Adrenal gland (tissue), 12 donors: Measurements from ENCODE around the gene TMUB2. TPM values are rescaled to one million over a fixed set of nuclear protein-coding genes. Genes with fewer than 3 reads are reported as not detected.

Experiments used
- DNase-seq, 7 donors: peaks; one replicate each; pipeline ENCODE4 v3.0.0-alpha.2; 2019 to 2020
- H3K27ac ChIP-seq, 5 donors: fragments of 200-600 bp; sonication (generic) in 4 of 5; 1 replicate in 3 of 5; 2 replicates in 2 of 5; pipeline versions ENCODE4 v1.5.1 to v1.8.0; 2016 to 2020; ENCODE audit warnings: mild to moderate bottlenecking in 1 of 5
- H3K27me3 ChIP-seq: fragments of 200-600 bp; 2 replicates; pipeline ENCODE4 v1.8.0; 2021
- H3K36me3 ChIP-seq, 2 donors: fragments of 200-600 bp; replicated peaks in 1 of 2; 1 replicate in 1 of 2; 2 replicates in 1 of 2; pipeline versions ENCODE4 v1.5.1 to v1.8.0; 2018 to 2022
- H3K4me1 ChIP-seq, 2 donors: fragments of 200-600 bp; replicated peaks in 1 of 2; 1 replicate in 1 of 2; 2 replicates in 1 of 2; pipeline versions ENCODE4 v1.5.1 to v1.8.0; 2018 to 2021
- H3K4me3 ChIP-seq, 4 donors: fragments of 200-600 bp; sonication (generic) in 3 of 4; one replicate each; pipeline ENCODE4 v1.5.1; 2016 to 2018
- H3K9me3 ChIP-seq, 3 donors: fragments of 200-600 bp; sonication (generic) in 1 of 3; replicated peaks in 1 of 3; 1 replicate in 2 of 3; 2 replicates in 1 of 3; pipeline versions ENCODE4 v1.5.1 to v1.8.0; 2016 to 2021
- POLR2A ChIP-seq, 2 donors: fragments of 450-650 bp; IDR thresholded peaks; one replicate each; pipeline ENCODE4 v1.6.1; 2017; ENCODE audit warnings: antibody characterized with exemption in 2 of 2, mild to moderate bottlenecking in 2 of 2, moderate library complexity in 1 of 2
- WGBS, 4 donors: extraction: QIAGEN DNeasy Blood & Tissue Kit in 2 of 4; methylation state at CpG; one replicate each; pipeline versions ENCODE4 v1.1.5 to v1.1.7; 2013 to 2017; 5-methylcytosine and 5-hydroxymethylcytosine counted together
- intact Hi-C, 2 donors: fragments of 100-400 bp; cut with DNase I; formaldehyde crosslinking; loops; one replicate each; pipeline versions ENCODE4 v1.14.1 to v1.15.0; 2022 to 2023
- polyA plus RNA-seq, 3 donors: library from polyadenylated mRNA; stranded (reverse); fragments of 200-250 nt in 2 of 3; fragments of 350-450 nt in 1 of 3; fragmentation: Illumina TruSeq in 1 of 3; extraction: RNeasy Lipid Tissue Mini Kit (QIAGEN cat#74804) in 1 of 3; gene quantifications; one replicate each; pipeline ENCODE4 v1.2.3, GENCODE V29; 2013 to 2014
- total RNA-seq, 9 donors: library from RNA; depleted of rRNA in 4 of 9; stranded (reverse); fragments of >200 nt in 4 of 9; fragments of 120-200 nt in 1 of 9; fragmentation: NEBNext Ultra II Directional in 1 of 9; extraction: Animal tissue kit (Norgen Biotek cat#: 25700) in 1 of 9; gene quantifications; one replicate each; pipeline versions ENCODE4 v1.1.0 to v1.2.4, GENCODE V29; 2013 to 2023
- TF ChIP-seq, protein P1 (sequence below), 6 experiments: fragments of 450-650 bp in 4 of 6; fragments of 200-600 bp in 2 of 6; sonication (generic) in 1 of 6; IDR thresholded peaks; 1 replicate in 5 of 6; 2 replicates in 1 of 6; pipeline versions ENCODE4 v1.5.1 to v1.8.0; 2016 to 2021; ENCODE audit warnings: antibody characterized with exemption in 6 of 6, mild to moderate bottlenecking in 2 of 6, moderate library complexity in 1 of 6
- donor health status: healthy with polysubstance abuse.
- donor health status: Bipolar disorder and iron deficiency.
- donor health status: DM: yes; HTN: yes; CAD: no.
- donor health status: DM: no; HTN: no; CAD: no.
- donor health status: DM: no; HTN: no; CAD: no.
- donor health status: DM: yes; HTN: yes; CAD: no.

The TMUB2 gene
- total and polyA plus RNA-seq, 12 donors = 21.8 to 89.3 (median 40.3) TPM

DNA sequence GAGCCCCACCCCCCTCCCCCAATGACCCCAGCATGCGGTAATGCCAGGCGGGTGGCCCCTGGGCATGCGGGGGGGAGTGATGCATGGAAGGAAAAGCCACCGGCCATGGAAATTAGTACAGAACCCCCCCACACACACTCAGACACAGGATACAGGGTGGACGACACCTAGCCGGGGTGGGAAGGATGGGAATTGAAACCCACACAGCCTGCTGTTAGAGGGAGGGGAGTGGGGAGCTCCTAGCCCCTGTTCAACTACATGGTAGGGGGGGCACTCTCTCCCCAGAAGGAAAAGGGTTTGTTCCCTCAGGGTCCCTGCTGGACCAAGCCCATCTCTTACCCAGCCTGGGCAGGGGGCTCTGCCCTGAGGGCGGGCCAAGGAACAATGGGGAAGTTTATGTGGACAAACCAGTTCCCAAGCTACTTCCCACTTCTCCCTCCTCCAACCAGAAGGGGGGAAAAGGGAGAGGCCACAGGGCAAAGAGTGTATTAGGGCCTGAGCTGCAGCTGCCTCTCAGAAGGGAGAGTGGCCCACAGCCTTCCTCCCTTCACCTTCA, 5.2 kb downstream of the TMUB2 start:
- DNase-seq = no peak
- TF ChIP-seq, protein P1, sequence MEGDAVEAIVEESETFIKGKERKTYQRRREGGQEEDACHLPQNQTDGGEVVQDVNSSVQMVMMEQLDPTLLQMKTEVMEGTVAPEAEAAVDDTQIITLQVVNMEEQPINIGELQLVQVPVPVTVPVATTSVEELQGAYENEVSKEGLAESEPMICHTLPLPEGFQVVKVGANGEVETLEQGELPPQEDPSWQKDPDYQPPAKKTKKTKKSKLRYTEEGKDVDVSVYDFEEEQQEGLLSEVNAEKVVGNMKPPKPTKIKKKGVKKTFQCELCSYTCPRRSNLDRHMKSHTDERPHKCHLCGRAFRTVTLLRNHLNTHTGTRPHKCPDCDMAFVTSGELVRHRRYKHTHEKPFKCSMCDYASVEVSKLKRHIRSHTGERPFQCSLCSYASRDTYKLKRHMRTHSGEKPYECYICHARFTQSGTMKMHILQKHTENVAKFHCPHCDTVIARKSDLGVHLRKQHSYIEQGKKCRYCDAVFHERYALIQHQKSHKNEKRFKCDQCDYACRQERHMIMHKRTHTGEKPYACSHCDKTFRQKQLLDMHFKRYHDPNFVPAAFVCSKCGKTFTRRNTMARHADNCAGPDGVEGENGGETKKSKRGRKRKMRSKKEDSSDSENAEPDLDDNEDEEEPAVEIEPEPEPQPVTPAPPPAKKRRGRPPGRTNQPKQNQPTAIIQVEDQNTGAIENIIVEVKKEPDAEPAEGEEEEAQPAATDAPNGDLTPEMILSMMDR (IDR thresholded peaks at IDR 0.05) = no peak
- TF ChIP-seq POLR2A (IDR thresholded peaks at IDR 0.05) = no peak
- WGBS, 4 donors = 59 to 75% (median 66%) methylated on average over 7 of the region's 7 CpGs
- peaks cover 0 to 17% of the 10 kb centered on the region in 2 donors for H3K4me1 ChIP-seq
- no peak overlapping the region for H3K27ac ChIP-seq
- no peaks in the 10 kb centered on the region for H3K9me3 ChIP-seq
- peaks cover 0 to 64% of the 10 kb centered on the region in 2 donors for H3K36me3 ChIP-seq
- intact Hi-C loops = no loop called here
- H3K27me3 ChIP-seq = no peaks in the 10 kb centered on the region
- no peak overlapping the region for H3K4me3 ChIP-seq

DNA sequence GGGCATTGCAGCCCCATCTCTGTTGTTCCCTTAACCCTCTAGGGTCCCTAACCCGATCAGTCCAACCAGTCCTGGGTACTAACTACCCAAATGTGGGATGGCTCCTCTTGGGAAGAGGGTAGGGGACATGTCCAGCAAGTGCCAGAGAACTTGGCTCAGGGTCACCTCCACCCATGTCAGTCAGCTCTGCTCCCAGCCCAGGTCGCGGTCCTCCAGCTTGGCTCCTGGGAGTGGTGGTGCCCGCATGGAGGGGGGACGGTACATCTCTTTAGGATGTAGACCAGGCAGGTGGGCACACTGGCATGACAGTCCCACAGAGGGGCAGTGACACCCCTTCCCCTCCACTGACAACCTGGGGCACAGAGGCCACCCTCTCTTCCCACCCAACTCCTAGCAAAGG, 6.0 kb downstream of the TMUB2 start:
- Histone ChIP-seq H3K27me3 (no peaks in the 10 kb centered on the region), H3K27ac (no peak overlapping the region), H3K9me3 (no peaks in the 10 kb centered on the region), H3K4me1 (peaks cover under 1 to 18% of the 10 kb centered on the region in 2 donors), H3K36me3 (peaks cover 0 to 69% of the 10 kb centered on the region in 2 donors), H3K4me3 (no peak overlapping the region)
- TF ChIP-seq, protein P1 (IDR thresholded peaks at IDR 0.05) = no peak
- no peak for TF ChIP-seq POLR2A (IDR thresholded peaks at IDR 0.05)
- intact Hi-C loops = no loop called here
- DNase-seq = no peak
- 85 to 96% (median 93%) methylated on average over 5 of the region's 5 CpGs for WGBS, 4 donors

DNA sequence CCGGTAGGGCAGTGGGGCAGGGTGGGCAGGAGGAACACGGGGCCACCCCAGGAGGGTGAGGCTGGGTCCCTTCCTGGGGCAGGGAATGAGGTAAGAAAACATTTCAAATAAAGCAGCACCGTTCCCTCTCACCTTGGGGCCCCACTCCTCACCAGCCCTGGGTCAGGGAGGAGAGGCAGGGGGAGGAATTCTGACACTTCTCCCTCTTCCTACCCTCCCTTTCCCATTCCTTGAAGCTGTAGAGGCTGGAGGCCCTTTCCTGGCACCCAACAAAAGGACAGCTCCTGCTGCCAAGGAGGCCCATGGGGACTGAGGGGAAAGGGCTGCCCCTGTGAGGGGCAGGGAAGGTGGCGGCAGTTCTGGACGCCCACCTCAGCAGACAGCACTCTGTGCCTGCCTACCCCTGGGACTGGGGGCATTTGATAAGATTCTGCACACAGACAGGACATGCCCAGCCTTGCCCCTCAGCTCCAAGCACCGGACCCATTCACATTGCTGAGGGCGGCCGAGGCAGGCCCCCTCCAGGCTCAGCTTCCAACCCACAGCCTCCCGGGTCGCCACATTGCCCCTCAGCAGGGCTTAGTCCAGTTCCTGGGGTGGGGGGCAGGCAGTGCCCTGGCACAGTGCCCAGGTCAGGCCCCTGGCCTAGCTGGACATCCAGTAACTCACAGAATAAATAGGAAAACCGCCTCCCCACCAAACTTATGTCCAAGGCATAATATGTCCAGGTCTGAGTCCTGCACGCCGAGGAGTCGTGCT, 6.7 kb downstream of the TMUB2 start:
- Histone ChIP-seq H3K4me3 (no peak overlapping the region), H3K9me3 (no peaks in the 10 kb centered on the region), H3K36me3 (peaks cover 0 to 69% of the 10 kb centered on the region in 2 donors), H3K27ac (no peak overlapping the region), H3K4me1 (peaks cover 8 to 17% of the 10 kb centered on the region in 2 donors), H3K27me3 (no peaks in the 10 kb centered on the region)
- TF ChIP-seq, protein P1 (IDR thresholded peaks at IDR 0.05) = no peak
- TF ChIP-seq POLR2A (IDR thresholded peaks at IDR 0.05) = no peak
- 82 to 92% (median 89%) methylated on average over 5 to 14 of the region's 14 CpGs for WGBS, 4 donors
- no peak for DNase-seq
- intact Hi-C loops = no loop called here

DNA sequence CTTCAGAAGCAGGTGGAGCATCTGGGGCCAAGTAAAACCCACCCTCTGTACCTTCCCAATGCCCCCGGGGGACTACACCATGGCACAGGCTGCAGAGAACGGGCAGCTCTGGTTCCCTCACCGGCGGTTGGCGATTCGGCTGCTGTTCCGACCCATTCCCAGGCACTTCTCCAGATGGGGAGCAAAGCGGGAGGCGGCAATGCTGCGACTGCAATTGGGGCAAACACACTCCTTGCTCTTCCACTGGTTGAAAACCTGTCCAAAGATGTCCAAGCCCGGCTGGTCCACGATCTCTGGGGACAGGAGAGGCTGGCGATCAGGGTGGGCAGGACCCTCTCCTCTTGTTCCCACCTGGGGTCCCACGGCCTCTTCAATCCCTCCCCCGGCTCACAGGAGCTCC, 10.3 kb downstream of the TMUB2 start:
- no peak for DNase-seq
- Histone ChIP-seq H3K27me3 (no peaks in the 10 kb centered on the region), H3K4me3 (no peak overlapping the region), H3K9me3 (no peaks in the 10 kb centered on the region), H3K36me3 (peaks cover 0 to 44% of the 10 kb centered on the region in 2 donors), H3K4me1 (peaks cover 14 to 19% of the 10 kb centered on the region in 2 donors), H3K27ac (peak overlapping the region in 1 of 5 donors; percentile 93)
- TF ChIP-seq, protein P1 (IDR thresholded peaks at IDR 0.05) = no peak
- TF ChIP-seq POLR2A (IDR thresholded peaks at IDR 0.05) = no peak
- intact Hi-C loops = no loop called here
- WGBS, 4 donors = 88 to 100% (median 92%) methylated on average over 2 to 15 of the region's 15 CpGs
